Thyroid gland (tissue), 4 donors: ENCODE data around the gene STARD9.

Experiments used
- CTCF ChIP-seq, 6 experiments: fragments of 200-600 bp in 3 of 6; fragments of 450-650 bp in 3 of 6; sonication (generic) in 3 of 6; IDR thresholded peaks; one replicate each; pipeline ENCODE4 v1.5.1; 2016 to 2019; ENCODE audit warnings: antibody characterized with exemption in 6 of 6, mild to moderate bottlenecking in 2 of 6, inconsistent platforms in 1 of 6, moderate library complexity in 1 of 6
- POLR2A ChIP-seq, 2 donors: fragments of 450-650 bp; IDR thresholded peaks; one replicate each; pipeline ENCODE4 v1.6.1; 2017; ENCODE audit warnings: antibody characterized with exemption in 2 of 2, mild to moderate bottlenecking in 2 of 2, moderate library complexity in 1 of 2

GRCh38 chr15:42608752-42609488 lies 33.5 kb downstream of the STARD9 start:
- TF ChIP-seq POLR2A (IDR thresholded peaks at IDR 0.05) (no peak), CTCF (IDR thresholded peaks at IDR 0.05) (no peak)
